A172 (cell line): ENCODE data around the gene MED12L. TPM values are rescaled to one million over a fixed set of nuclear protein-coding genes. Genes with fewer than 3 reads are reported as not detected.
"Not testable (repeated sequence)": the region's sequence is repeated elsewhere in the genome, so short reads cannot be mapped to it uniquely, and the experiment has no call there.

Experiments used
- DNase-seq: peaks from one replicate; pipeline ENCODE4 v3.0.0-alpha.2; 2015; ENCODE audit warnings: low spot score
- total RNA-seq: library from RNA; depleted of rRNA; stranded (reverse); fragments of >200 nt; shearing (Covaris generic); gene quantifications from 2 replicates; pipeline ENCODE4 v1.2.3, GENCODE V29; 2014; rRNA removed

Gene MED12L, protein sequence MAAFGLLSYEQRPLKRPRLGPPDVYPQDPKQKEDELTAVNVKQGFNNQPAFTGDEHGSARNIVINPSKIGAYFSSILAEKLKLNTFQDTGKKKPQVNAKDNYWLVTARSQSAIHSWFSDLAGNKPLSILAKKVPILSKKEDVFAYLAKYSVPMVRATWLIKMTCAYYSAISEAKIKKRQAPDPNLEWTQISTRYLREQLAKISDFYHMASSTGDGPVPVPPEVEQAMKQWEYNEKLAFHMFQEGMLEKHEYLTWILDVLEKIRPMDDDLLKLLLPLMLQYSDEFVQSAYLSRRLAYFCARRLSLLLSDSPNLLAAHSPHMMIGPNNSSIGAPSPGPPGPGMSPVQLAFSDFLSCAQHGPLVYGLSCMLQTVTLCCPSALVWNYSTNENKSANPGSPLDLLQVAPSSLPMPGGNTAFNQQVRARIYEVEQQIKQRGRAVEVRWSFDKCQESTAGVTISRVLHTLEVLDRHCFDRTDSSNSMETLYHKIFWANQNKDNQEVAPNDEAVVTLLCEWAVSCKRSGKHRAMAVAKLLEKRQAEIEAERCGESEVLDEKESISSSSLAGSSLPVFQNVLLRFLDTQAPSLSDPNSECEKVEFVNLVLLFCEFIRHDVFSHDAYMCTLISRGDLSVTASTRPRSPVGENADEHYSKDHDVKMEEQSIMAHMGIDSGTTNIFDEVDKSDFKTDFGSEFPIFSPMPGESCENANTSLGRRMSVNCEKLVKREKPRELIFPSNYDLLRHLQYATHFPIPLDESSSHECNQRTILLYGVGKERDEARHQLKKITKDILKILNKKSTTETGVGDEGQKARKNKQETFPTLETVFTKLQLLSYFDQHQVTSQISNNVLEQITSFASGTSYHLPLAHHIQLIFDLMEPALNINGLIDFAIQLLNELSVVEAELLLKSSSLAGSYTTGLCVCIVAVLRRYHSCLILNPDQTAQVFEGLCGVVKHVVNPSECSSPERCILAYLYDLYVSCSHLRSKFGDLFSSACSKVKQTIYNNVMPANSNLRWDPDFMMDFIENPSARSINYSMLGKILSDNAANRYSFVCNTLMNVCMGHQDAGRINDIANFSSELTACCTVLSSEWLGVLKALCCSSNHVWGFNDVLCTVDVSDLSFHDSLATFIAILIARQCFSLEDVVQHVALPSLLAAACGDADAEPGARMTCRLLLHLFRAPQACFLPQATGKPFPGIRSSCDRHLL (N-terminal part only)
- 0.12 TPM in 2 replicates for total RNA-seq

DNA sequence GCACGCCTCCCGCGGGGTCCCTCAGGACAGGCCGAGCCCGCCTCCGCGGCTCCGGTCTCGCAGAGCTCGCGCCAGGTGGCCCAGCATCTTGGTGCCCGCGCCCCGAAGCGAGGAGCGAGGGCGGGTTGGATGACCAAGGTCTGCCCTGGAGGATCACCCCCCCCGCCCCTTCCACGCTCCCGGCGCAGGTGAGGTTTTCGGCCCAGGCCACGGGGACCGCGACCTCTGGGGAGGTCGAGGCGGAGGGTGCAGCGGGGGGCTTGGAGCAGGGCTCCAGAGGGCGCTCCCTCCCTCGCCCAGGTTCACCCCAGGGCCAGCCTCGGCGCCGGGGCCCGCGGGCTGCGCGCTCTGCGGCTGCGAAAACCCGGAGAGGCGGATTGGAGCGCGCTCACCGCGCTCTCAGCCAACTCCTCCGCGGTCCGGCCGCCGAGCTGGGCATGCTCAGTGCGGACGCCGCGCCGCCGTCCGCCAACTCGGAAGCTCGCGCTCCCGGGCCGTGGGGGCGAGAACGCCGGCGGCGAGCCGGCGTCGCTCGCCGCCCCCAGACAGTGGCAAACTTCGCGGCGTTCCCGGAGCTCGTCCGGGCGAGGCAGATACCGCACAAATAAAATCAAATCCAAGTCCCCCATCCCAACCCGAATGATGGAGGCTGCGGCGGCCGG lies at the start of gene MED12L:
TSS of gene MED12L (plus strand) at position 438 of the 662 bp plus-strand sequence. CDS start 1,263 bp downstream, outside the sequence.
- DNase-seq = peak; percentile 30

DNA sequence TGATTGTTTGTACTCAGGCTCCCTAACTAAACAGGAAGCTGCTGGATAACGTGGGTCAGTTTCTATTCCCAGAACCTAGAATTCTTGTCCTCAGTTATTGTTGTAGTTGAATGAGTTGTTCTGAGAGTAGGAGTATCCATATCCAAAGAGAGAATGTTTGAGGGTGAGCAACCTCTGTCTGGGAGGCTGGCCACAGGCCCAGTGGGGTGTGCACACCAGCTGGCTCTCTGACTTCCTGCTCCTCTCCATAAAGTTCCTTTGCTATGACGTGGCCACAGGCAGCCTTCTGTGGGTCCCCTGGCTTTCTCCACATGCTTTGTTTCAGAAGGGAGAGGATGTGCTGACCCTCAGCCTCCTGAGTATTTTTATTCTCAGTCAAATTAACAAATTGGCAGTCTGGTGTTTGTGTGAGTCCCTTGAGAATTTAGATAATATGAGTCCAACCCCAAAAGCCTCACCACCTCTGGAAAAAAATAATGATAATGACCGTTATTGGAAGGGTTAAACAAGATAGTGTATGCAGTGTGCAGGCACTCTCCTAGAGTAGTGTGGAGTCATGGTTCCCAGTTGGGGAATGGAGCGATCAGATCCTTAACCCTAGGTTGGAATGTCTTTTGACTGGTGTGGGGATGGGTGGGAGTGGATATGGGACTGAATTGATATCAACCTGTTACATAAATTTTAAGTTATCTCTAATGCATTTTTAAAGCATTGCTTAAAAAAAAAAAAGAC lies 47.6 kb upstream of the MED12L start:
- peak; percentile 95 for DNase-seq

DNA sequence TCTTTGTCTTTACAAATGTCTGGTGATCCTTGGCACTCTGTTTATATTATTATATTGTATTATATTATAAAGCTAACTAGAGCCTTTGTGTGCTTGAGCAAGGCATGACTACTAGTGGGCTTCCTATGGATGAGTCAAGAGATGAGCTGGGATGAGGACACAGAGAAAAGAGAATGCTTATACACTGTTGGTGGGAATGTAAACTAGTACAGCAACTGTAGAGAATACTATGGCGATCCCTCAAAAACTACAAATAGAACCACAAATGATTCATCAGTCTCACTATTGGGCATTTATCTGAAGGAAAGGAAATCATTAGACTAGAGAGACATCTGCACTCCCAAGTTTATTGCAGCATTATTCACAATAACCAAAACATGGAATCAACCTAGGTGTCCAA lies 40.8 kb upstream of the MED12L start:
- DNase-seq = no peak

DNA sequence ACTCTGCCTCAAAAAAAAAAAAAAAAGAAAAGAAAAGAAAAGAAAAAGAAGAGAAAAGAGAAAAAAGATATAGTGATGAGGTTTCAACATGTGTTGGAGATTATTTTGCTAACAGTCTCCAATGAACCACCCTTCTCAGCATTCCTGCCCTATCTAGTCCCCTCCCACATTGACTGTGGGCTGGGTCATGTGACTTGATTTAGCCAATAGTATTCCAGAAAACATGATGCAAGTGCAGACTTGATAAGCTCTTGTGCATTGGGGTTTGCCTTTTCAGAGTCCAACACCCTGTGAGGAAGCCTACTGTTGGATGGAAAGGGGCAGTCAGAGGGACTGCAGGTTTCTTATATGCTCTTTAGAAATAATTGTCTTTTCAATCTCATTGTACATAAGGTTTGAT lies 37.8 kb upstream of the MED12L start:
- DNase-seq = peak; percentile 41

DNA sequence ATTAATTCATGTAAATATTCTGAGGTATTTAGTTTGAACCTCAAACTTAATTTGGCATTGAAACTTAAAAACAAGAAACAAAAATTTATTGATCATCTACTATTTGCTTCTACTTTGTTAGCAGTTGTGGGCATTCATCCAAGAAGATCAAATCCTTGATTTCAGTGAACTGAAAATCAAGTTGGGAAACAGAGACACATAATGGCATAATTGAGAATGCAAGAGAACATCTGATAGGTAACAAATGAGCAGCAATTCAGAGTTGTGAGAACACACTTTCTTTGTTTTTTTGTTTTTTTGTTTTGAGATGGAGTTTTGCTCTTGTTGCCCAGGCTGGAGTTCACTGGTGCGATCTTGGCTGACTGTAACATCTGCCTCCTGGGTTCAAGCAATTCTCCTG lies 33.9 kb upstream of the MED12L start:
- no peak for DNase-seq

DNA sequence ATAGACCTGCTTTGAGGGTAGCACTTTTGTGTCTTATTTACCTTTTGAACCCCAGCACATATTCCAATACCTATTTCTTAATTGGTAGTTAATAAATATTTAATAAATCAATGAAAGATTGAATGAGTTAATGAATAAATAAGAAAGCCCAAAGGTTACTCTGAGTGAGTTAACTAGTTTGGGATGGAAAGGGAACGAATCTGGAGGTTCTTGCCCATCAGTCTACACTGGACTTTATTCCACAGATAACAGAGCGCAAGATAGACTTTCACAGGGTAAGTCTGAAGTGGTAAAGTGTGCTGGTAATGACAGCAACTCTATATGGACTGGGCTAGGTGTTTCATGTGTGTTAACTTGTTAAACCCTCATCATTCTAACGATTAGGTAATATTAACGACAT lies 33.1 kb upstream of the MED12L start:
- DNase-seq = no peak

DNA sequence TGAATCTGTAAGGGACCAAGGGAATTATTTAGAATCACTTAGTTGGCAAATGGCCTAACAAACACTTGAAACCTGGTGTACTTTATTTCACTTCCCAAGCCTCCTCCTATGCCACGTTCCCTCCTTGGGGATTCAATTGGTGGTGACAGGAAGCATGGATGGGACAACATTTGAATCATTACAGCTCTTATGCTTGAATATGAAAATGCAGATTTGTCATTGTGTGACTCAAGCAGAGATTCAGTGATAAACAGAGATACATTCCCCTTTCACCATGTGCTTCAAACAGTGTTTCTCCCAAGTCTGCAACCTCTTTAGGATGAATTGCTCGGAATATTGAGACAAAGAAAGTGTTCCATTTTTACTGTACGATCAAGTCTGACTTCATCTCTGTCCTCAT lies 32.7 kb upstream of the MED12L start:
- DNase-seq = no peak

DNA sequence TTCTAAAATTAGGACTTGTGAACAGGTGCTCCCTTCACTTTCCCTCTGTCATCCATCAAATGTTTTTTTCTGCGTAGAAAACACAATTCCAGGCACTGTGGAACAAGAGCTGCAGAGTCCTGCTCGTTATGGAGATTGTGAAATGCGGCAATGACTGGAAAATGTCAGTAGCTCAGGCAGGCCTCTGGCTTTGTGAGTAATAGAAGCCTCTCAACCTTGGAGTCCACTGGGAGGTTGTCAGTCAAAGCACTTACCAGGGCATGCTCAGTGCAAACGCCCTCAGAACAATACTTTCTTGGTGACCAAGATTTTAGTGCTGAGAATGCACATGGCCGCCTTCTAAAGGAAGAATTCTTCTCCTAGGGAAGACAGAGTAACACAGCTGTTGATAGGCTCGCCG lies 26.7 kb upstream of the MED12L start:
- no peak for DNase-seq

DNA sequence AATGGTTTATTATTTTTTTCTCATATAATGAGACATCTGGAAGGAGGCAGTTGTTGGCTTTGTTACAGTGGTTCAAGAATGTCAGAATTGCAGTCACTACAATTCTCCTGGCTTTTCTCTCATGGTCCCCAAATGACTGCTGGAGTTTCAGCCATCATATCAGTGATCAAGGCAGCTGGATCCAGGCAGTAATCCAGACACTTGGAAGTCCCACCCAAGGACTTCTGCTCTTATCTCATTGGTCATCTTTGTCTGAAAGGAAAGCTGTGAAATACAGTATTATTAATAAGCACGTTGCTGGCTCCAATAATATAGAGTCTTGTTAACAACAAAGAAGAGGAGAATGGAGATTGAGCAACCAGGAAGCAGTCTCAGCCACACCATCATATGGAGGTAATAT lies 22.9 kb upstream of the MED12L start:
- no peak for DNase-seq

DNA sequence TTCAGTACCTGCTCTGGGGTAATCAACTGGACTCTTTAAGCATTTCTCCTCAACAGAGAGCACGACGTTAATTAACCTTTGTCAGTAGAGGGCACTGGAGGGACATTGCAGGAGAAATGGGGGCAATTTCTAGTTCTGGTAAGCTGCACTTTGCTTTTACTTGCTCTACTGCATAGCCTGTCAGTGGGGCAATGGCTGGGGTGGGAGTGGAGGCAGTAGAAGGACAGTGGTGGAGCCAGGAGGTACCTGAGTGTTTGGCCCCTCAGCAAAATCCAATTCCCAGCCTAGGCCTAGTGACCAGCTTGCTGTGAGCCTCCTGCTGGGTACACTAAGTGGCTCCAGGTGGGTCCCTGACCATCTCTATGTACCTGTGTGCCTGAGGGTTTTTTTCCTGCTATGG lies 18.3 kb upstream of the MED12L start:
- no peak for DNase-seq

DNA sequence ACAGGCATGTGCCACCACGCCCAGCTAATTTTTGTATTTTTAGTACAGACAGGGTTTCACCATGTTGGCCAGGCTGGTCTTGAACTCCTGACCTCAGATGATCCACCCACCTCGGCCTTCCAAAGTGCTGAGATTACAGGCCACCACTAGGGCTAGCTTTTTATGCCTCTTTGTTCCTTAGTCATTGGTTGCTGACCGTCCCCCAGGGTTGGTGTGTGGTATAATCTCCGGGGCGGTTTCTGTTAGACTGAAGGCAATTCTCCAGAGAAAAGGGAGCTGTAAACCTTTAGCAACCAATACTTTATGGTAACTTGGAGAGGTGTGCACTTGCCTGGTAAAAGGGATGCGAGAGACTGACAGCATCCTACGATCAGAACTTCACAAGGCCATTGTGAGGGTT lies 12.6 kb upstream of the MED12L start:
- not testable (repeated sequence) for DNase-seq

DNA sequence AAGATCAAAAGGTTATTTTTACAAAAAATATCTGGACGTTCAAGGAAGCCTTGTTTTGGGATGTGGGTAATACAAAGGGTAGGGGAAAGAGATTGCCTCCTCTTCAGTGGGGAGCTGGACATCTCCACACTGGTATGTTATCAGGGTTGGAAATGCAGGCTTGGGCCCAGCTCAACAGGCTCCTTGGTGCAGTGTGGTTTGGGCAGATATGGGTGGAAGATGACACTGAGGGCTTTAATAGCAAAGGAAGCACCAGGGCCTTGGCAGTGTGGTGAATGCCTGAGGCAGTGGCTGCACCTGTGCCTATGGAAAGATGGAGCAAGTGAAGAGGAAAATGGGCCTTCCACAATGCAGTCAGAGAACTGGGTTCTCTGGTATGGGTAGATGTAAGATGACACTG lies 11.2 kb upstream of the MED12L start:
- DNase-seq = no peak

DNA sequence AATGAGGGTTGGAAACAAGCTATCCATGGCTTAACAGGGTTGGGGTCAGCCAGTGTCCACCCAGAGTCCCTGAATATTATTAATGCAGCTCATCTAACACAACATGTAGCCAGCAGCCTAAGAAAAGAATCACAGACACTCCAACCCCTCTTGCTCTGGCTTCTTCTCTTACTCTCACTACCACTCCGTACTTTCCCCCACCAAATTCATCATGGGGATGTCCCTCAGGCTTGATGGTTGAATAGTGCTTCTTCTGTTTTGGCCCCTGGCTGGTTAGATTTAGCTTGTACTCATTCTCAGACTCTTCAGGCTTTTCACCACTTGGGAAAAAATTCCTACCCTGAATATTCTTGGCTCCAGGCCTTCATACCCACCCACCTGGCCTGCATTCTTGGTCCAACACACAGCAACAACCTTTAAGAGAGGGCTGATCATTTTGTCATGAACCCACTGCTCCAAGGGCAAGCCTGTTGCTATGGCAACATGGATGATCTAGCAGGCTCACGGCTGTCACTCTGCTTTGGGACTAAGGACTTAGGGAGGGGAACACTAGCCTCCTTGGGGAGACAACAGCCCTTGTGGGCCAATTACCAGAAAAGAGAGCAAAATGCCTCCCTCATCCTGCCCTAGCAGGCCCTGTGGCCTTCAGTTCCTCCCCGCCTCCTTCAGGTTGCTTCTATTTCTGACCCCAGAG lies 9.4 kb upstream of the MED12L start:
- DNase-seq = no peak

DNA sequence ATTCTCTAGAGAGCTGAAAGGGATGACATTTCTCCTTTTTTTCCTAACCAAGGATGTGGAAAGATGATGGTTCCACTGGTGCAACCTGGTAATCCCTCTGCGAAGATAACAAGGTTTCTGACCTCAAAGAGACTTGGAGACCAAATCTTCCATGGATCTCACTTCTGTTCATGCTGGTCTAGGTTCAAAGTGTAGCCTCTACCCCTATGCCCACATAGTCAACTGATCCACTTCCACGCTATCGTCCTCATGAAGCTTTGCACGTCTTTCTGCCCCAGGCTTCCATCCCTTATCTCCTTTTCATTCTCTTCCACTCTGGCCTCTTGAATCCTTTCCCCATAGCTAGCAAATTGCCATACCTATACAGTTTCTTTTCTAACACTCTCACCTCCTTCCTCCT lies 8.8 kb upstream of the MED12L start:
- no peak for DNase-seq

DNA sequence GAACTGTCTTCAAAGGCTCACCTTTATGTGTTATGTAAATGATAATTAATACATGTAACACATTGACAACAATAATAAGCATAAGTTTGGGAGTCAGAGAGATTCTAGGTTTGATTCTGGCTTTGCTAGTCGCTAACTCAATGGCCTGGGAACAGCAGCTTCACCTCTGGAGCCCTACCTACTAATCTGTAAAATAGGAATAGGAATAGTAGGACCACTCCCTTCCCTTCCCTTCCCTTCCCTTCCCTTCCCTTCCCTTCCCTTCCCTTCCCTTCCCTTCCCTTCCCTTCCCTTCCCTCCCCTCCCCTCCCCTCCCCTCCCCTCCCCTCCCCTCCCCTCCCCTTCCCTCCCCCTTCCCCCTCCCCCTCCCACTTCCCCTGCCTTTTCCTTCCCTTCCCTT lies 4.4 kb upstream of the MED12L start:
- DNase-seq = not testable (repeated sequence)

DNA sequence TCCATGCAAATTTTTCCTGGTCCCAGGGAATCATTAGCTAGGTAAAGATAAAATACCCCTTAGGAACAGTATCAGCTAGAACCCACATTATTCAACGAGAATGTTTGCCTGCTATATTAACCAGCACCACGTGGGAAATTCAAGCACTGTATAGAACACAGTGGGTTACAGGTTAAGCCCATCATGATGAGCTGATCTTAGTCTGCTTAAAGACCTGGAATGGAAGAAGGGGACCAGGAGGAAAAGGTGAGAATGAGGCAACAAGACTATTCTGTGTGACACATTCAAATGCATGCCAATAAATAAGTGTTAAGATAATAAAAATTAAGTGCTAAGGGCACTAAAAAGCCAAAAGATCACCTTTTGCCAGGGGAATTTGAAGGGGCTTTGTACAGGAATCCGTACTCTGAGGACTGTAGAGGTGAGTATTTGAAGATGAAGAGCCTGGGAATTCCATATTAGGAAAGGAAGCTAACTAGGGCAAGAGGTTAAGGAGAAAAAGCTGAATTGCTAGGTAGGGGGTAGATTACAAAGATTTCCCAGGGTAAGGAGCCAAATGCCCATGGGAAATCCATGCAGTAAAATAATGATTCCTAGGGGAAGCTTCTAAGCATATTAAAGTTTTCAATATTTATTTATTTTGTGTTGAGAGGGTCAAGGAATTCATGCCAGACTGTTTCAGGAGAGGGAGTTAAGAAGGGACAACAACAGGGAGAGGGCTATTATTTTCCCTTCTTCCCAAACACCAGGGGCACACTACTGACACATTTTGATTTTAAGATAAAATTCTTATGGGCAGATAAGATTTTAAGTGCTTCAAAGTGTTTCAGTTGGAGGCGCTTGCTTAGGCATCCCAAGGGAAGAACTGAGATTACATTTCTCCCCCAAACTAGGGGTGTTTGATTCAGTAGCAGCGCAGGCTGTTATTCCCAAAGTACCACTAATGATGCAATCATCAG lies 2.3 kb upstream of the MED12L start:
- no peak for DNase-seq

DNA sequence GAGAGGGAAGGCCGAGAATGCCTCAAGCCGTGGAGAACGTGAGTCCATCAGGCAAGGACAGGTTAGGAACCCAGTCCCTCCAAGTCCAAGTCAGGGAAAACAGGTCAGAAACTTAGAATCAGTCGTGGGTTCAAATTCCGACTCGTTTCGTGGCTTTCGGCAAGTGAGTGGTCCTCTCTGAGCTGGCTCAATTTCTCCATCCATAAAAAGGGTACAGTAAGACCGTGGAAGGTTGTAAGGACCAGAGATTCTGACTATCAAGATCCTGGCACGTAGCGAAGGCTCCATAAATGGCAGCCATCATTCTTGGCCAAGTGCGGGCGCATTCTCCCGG lies 604 bp upstream of the MED12L start:
- DNase-seq = no peak

DNA sequence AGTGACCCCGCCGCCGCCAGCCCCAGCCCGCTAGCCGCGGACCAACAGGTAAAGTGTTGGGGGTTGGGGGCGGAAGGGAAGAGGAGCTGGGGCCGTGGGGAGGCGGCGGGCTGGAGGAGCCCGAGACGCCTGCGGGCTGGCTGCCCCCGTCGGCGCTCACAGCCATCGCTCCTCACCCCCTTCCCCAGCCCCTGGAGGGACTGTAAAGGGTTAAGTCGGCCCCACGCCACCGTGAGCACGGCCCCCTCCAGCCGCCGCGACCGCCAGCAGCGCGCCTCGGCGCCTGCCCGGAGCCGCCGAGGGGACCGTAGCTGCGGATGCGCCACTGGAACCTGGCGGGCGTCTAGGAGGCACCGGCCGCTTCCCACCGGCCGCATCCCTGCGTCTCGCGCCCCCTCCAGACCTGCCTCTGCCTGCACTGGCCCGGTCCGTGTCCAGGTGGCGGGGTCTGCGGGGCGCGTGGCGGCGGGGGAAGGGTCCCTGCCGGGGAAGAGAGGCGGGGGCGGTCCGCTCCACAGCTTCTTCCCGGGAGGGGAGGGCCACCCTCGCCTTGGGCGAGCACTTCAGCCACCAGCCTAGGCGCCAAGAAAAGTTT lies 522 bp downstream of the MED12L start:
- no peak for DNase-seq
